ENCODE results near the gene EPOP.

EPOP gene

GRCh38 chr17:38710604-38710962, 35.8 kb upstream of the EPOP start:
- DNase-seq (ENCODE audit: low read depth), result no peak
- no peak overlapping the region for H3K4me3 ChIP-seq (ENCODE audit: low read length)
- TF ChIP-seq, protein P1, sequence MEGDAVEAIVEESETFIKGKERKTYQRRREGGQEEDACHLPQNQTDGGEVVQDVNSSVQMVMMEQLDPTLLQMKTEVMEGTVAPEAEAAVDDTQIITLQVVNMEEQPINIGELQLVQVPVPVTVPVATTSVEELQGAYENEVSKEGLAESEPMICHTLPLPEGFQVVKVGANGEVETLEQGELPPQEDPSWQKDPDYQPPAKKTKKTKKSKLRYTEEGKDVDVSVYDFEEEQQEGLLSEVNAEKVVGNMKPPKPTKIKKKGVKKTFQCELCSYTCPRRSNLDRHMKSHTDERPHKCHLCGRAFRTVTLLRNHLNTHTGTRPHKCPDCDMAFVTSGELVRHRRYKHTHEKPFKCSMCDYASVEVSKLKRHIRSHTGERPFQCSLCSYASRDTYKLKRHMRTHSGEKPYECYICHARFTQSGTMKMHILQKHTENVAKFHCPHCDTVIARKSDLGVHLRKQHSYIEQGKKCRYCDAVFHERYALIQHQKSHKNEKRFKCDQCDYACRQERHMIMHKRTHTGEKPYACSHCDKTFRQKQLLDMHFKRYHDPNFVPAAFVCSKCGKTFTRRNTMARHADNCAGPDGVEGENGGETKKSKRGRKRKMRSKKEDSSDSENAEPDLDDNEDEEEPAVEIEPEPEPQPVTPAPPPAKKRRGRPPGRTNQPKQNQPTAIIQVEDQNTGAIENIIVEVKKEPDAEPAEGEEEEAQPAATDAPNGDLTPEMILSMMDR (IDR thresholded peaks at IDR 0.05; ENCODE audit: insufficient read depth, low read depth, low read length, missing control alignments), result no peak

DNA sequence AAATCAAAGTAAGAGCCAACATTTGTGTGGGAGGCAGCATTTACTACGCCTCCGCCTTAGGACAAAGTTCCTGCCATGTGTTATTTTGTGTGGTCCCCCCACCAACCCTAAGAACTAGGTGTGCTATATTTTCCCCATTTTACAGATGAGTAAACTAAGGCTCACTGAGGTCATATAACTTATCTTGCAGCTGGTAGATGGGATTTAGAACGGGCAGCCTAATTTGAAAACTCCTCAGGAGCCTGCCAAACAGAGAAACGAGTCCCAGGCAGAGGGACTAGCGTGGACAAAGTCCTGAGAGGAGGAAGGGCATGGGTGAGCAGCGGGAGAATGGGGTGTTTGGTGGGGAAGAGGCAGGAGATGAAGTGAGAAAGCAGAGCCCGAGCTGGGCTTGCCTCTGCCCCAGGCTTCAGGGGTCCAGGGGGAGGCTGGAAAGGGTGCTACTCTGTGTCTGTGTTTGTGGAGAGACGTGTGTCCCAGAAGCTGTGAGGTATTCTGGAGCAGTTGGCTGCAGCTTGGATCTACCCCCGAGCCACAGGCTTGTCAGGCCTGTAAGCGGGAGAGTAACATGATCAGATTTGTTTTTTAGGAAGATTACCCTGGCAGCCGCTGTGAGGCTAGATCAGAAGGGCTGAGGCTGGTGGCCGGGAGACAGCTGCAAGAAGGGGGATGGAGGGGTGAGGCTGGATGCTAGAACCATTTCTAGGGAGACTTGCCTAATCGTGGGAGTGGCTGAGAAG, 35.3 kb upstream of the EPOP start:
- TF ChIP-seq, protein P1 (IDR thresholded peaks at IDR 0.05; ENCODE audit: insufficient read depth, low read depth, low read length, missing control alignments), result no peak
- DNase-seq (ENCODE audit: low read depth), result no peak
- no peak overlapping the region for H3K4me3 ChIP-seq (ENCODE audit: low read length)

DNA sequence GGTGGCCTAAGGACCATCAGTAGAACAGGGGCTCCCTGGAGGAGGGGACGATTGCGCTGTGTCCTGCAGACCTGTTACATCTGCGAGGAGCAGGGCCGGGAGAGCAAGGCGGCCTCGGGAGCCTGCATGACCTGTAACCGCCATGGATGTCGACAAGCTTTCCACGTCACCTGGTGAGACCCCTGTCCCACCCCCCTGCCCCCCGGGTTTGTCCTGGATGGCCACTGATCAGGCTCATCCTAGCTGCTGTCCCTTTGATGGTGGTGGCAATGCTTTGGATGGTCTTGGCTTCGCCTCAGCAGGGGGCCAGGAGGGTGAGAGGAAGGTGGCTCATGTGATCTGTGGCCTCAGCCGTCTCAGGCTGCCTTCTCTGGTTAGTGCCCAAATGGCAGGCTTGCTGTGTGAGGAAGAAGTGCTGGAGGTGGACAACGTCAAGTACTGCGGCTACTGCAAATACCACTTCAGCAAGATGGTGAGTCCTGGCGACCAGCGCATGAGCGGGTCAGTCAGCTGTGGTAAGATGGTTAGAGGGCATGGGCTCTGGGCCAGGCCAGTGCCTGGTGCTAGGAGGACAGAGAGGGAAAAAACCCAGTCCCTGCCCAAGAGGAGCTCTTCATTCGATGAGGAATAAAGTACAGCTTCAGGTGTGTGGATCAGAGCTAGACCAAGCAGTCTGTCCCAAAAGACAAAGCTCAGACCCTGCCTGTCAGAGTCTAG, 34.5 kb upstream of the EPOP start:
- TF ChIP-seq, protein P1 (IDR thresholded peaks at IDR 0.05; ENCODE audit: insufficient read depth, low read depth, low read length, missing control alignments), result no peak
- H3K4me3 ChIP-seq (ENCODE audit: low read length), result no peak overlapping the region
- DNase-seq (ENCODE audit: low read depth), result no peak

DNA sequence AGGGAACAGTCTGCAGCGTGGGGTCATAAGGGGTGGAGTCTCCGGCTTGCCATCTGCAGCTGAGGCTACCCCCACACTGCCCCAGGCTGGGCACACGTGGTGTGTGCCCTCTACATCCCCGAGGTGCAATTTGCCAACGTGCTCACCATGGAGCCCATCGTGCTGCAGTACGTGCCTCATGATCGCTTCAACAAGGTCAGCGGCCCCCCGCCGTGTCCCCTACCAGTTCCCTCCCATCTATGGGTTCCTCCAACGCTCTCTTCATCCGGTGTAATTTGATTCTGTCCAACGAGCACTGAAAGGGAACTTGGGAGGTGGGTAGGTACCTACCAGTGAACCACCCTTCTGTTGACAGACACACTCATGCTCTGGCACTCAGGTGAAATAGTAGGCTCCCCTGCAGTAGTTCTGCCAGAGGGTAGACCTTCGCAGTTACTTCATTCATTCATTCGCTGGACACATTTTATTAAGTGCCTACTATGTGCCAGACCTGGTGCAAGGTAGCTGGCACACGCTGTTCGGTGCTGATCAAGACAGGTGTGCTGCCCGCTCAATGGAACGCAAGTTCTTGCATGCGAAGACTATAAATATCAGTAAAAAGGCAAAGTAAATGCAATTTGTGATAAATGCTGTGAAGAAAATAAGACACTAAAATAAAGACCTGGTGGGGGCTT, 33.1 kb upstream of the EPOP start:
- no peak overlapping the region for H3K4me3 ChIP-seq (ENCODE audit: low read length)
- DNase-seq (ENCODE audit: low read depth), result no peak
- TF ChIP-seq, protein P1 (IDR thresholded peaks at IDR 0.05; ENCODE audit: insufficient read depth, low read depth, low read length, missing control alignments), result no peak

- H3K4me3 ChIP-seq (ENCODE audit: low read length), result peak overlapping the region; percentile 73
- no peak for DNase-seq (ENCODE audit: low read depth)
- TF ChIP-seq, protein P1 (IDR thresholded peaks at IDR 0.05; ENCODE audit: insufficient read depth, low read depth, low read length, missing control alignments), result no peak
Observed at GRCh38 chr17:38706505-38707216, 31.9 kb upstream of the EPOP start.

- peak; percentile 29 for DNase-seq (ENCODE audit: low read depth)
- H3K4me3 ChIP-seq (ENCODE audit: low read length), result peak overlapping the region; percentile 73
- TF ChIP-seq, protein P1 (IDR thresholded peaks at IDR 0.05; ENCODE audit: insufficient read depth, low read depth, low read length, missing control alignments), result no peak
Observed at GRCh38 chr17:38705803-38706504, 31.2 kb upstream of the EPOP start.
